ENCODE data around the gene GSTA4. TPM values are rescaled to one million over a fixed set of nuclear protein-coding genes. Genes with fewer than 3 reads are reported as not detected.

GSTA4 gene
- total and polyA plus RNA-seq, 2 of the 8 experiments (the other 6 are each of a cell fraction or from before 2014, with no cell fraction given), result 13.9 to 21.6 TPM

- no peak overlapping the region for H4K5ac ChIP-seq (ENCODE audit: insufficient read length, low read depth, low read length)
- H3K23me2 ChIP-seq (ENCODE audit: low read depth, low read length), result no peaks in the 10 kb centered on the region
- no peak overlapping the region for H3K4ac ChIP-seq (replicated peaks; ENCODE audit: insufficient read length, low read depth, low read length)
- H3K23ac ChIP-seq (ENCODE audit: insufficient read length), result no peak overlapping the region
- H3K9ac ChIP-seq (replicated peaks in 1 of 4; ENCODE audit: extremely low read depth in 1 of 4, low read depth in 3 of 4, low read length in 3 of 4), result no peak overlapping the region
- no peak overlapping the region for H3K56ac ChIP-seq (replicated peaks; ENCODE audit: insufficient read length, low read depth, low read length)
- 67% methylated on average over 4 of the region's 4 CpGs; no CpG with 5 or more reads in 1 of the 2 experiments for whole genome bisulfite sequencing, 2 experiments (ENCODE audit: extremely low coverage in 1 of 2, insufficient coverage in 1 of 2, insufficient read length in 1 of 2, insufficient replicate concordance in 2 of 2, low coverage in 1 of 2, low lambda C conversion rate in 2 of 2, missing lambda C conversion rate in 1 of 2)
- no peak overlapping the region for H3K14ac ChIP-seq (ENCODE audit: insufficient read length)
- no peak overlapping the region; a peak in 1 of 4 replicates for H3K4me2 ChIP-seq (ENCODE audit: insufficient read depth in 1 of 2, low read depth in 2 of 2, low read length in 2 of 2)
- H3K36me3 ChIP-seq (ENCODE audit: control insufficient read depth in 2 of 4, insufficient read depth in 4 of 4, low read length in 3 of 4), result peaks cover 0 to 15% (median 5%) of the 10 kb centered on the region in 4 experiments; a peak in 5 of 8 replicates
- peaks cover 0 to 1% of the 10 kb centered on the region in 2 experiments for H4K20me1 ChIP-seq (replicated peaks in 1 of 2; ENCODE audit: control insufficient read depth in 1 of 2, insufficient read depth in 2 of 2, low read length in 2 of 2)
- no peaks in the 10 kb centered on the region for H3K9me3 ChIP-seq (ENCODE audit: insufficient read depth in 2 of 2, low read depth in 1 of 2, low read length in 1 of 2)
- H3K79me1 ChIP-seq (ENCODE audit: low read depth, low read length), result no peaks in the 10 kb centered on the region
- H2BK15ac ChIP-seq (ENCODE audit: low read length), result no peak overlapping the region
- no peak overlapping the region for H2AK5ac ChIP-seq (ENCODE audit: low read depth, low read length)
- no peaks in the 10 kb centered on the region for H3K79me2 ChIP-seq (ENCODE audit: control insufficient read depth in 1 of 2, insufficient read depth in 2 of 2, low read length in 2 of 2)
- DNase-seq (ENCODE audit: low read depth in 1 of 2, low spot score in 2 of 2) (no peak), FAIRE-seq (no peak)
- no peak overlapping the region for H2BK120ac ChIP-seq (replicated peaks; ENCODE audit: low read depth, low read length)
- H3K27me3 ChIP-seq (replicated peaks in 1 of 4; ENCODE audit: control insufficient read depth in 3 of 4, extremely low read depth in 1 of 4, insufficient read depth in 3 of 4, low read length in 3 of 4), result no peaks in the 10 kb centered on the region
- no peak overlapping the region for H3K18ac ChIP-seq (ENCODE audit: extremely low read depth, low read length)
- H3K4me1 ChIP-seq (replicated peaks in 1 of 4; ENCODE audit: control insufficient read depth in 3 of 4, insufficient read depth in 4 of 4, low read length in 3 of 4), result peaks cover 0 to 9% (median 5%) of the 10 kb centered on the region in 4 experiments; a peak in 4 of 7 replicates
- ChIA-PET CTCF (ENCODE audit: partially characterized antibody) (interaction anchor here (1.5 to 1.7 kb wide), 2 partner anchors 12 to 25 kb away, joined by 3 to 5 read pairs; no protein-coding TSS in a partner anchor), POLR2A (ENCODE audit: partially characterized antibody) (no interaction called here)
- no peak overlapping the region for H3K4me3 ChIP-seq (ENCODE audit: extremely low read depth in 1 of 4, insufficient read depth in 2 of 4, low read depth in 3 of 4, low read length in 4 of 4)
- H2BK5ac ChIP-seq (ENCODE audit: low read depth, low read length), result no peak overlapping the region
- no peak overlapping the region for H4K91ac ChIP-seq (replicated peaks; ENCODE audit: insufficient read length, low read length)
- H2BK20ac ChIP-seq (ENCODE audit: low read length), result no peak overlapping the region
- no peak overlapping the region for H2BK12ac ChIP-seq (ENCODE audit: low read depth, low read length)
- no peak overlapping the region for H2AFZ ChIP-seq (ENCODE audit: low read length)
- H4K8ac ChIP-seq (ENCODE audit: extremely low read depth, insufficient read depth, low read length), result no peak overlapping the region
- H3K27ac ChIP-seq (ENCODE audit: low read depth, low read length), result no peak overlapping the region
- TF ChIP-seq JUND (IDR thresholded peaks at IDR 0.05; ENCODE audit: low read length) (no peak), CHD2 (IDR thresholded peaks at IDR 0.05; ENCODE audit: low read length) (no peak), HDAC6 (IDR thresholded peaks at IDR 0.05; ENCODE audit: low read depth, low read length) (no peak), RXRA (IDR thresholded peaks at IDR 0.05; ENCODE audit: insufficient read depth, low read depth, low read length) (no peak), KDM1A (IDR thresholded peaks at IDR 0.05; ENCODE audit: borderline replicate concordance, low read length) (no peak)
Measured at GRCh38 chr6:53044572-53044971, 49.5 kb upstream of the GSTA4 start.

Measured in H1 (cell line).